ENCODE measurements around the gene PLEKHO2.

GRCh38 chr15:64861960-64862359, 20.2 kb downstream of the PLEKHO2 start:
- TF ChIP-seq POLR2A (IDR thresholded peaks at IDR 0.05) (no peak), CTCF (IDR thresholded peaks at IDR 0.05) (no peak)
